Cerebellar nuclear complex (tissue), 1 donor: ENCODE results near the gene CLGN.
A peak's percentile ranks its signal among the peaks of the same experiment; 100 is the strongest.

ENCODE experiments used
- DNase-seq, 2 experiments: peaks; one replicate each; lab custom pipeline; 2025; lab: John Stamatoyannopoulos, UW

The CLGN gene

DNA sequence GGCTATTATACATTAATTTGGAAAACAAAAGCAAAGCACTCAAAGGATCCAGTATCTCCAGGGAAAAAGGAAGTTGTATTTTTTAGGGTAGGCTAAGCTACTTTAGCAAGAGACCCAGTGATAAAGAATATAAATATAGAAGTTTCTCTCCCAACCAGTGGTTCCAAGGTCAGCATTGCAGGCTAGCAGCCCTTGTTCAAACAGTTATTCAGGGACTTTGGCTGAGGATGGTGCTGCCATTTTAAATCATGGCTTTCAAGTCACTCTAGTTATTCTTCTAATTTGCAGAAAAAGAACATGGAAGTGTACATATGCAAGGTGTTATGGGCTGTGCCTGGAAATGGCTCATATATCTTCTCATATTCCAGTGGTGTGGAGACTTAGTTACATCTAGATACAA, 44.7 kb downstream of the CLGN start:
- DNase-seq: no peak

DNA sequence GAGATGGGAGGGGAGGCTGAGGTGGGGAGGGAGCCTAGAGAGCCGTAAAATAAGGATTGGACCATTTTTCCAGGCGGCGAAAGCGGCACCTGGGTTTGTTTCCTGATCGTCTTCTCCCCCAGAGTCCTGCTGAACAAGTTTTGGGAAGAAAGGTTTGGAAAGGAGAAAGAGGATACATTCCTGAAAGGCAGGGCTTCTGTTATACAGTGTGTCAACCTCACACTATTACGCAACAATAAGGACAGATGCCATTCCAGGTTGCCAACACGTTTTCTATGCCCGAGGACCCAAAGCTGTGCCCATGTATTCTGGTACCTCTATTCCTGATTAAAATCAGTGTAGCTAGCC, 53.3 kb downstream of the CLGN start:
- no peak for DNase-seq

DNA sequence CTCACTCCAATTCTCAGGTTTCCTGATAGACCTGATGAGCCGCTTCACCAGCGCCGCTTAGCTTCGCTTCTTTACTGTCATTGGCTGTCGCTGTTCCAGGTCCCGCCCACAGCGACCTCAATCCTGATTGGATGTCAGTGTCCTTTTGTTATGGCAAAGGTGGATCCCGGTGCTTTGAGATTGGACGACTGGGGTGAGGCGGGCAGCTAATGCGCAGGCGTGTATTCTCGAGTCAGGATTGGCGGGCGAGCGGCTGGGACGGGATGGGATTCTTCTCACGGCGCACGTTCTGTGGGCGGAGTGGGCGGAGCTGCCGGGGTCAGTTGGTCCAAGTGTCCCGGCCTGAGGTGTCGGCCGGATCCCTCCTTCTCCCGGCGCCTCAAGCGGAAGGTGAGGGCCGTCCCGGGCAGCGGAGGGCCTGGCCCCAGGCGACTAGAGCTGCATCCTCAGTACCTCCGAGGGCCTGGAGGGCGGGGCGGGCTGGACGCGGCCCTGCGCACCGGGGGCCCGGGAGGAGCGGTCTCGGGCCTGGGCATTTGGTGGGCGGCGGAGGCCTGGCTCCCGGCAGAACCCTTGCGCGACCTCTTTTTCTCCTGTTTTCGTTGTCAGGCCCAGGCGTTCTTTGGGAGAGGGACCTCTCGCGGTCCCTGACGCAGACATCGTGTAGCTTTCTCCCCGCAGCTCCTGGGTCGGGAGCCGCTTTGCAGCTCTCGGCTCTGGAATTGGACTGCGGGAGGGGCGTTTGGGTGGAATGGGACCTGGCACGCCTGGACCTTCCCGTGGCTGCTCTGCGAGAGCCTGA, 53.9 kb downstream of the CLGN start, which contains the start of gene SCOC:
Gene SCOC, plus strand, starts transcription at position 319 of the 802 bp plus-strand sequence. CDS start 5,525 bp downstream, outside the sequence.
- DNase-seq: peak; percentile 94 to 99

DNA sequence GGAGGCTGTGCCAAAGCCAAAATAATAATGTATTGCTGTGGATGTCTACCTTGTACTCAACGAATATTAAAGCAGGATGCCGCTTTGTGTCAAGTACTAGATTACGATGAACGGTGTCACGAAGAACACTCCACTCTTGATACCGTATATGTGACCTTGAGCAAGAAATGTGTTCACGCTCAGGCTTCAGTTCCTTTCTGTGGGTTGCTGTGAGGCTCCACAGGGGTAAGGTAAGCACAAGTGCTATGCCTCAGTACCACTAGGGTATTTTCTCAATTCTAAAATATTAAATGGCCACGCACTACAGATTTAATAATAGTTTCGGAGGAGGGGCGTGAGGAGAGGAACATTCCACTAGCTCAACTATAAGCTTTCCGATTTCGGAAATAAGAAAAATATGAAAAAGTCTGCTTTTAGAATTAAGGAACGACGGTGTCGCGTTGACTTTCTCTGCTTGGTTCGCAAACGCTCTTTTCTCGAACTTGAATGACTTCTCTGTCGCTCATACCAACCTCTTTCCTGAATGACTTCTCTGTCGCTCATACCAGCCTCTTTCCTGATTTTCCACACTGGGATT, 54.6 kb downstream of the CLGN start:
- DNase-seq: no peak

DNA sequence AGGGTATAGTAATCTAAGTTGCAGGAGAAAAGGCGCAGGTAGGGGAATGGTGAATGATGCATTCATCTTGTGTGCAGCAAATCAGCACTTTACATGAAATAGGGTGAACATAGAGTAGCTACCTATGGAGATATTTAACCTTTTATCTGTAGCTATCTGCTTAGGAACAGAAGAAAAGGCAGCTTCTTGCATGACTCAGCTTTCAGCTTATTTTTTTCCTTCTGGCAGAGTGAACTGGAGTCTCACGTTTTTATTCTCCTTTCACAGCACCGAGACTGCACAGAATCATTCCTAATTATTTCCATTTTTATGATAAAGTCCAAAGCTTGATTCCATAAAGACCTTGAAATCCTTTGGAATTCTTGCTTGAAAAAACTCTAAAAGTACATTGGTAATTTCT, 58.8 kb downstream of the CLGN start:
- no peak for DNase-seq

DNA sequence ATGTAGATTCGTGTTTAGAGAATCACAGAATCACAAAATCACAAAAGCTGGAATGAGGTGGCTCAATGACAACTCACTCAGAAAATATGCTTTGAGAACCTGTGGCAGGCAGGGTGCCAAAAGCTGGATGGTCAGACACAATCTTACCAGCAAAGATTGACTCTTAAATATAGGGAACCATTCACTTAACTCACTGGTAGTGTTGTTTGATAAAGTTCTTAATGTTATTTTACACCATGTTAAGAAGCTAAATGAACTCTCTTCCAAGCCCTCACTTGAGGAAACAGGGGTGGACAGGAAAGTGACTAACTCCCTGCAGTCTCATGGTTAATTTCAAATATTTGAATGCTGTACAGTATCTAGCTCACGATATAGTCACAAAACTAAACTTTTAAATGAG, 59.7 kb downstream of the CLGN start:
- DNase-seq: no peak

DNA sequence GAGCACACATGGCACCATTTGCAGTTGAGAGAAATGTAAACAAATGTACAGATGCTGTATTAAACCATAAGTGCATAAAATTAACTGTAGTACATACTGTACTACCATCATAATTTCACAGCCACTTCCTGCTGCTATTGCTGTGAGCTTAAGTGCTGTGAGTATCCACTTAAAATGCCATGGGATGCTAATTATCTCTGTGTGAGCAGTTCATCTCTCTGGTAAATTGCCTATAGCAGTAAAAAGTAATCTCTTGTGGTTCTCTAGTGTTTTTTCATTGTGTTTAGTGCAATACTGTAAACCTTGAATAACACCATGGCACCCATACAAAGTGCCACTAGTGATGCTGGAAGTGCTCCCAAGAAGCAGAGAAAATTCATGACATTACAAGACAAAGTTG, 63.9 kb downstream of the CLGN start:
- no peak for DNase-seq

DNA sequence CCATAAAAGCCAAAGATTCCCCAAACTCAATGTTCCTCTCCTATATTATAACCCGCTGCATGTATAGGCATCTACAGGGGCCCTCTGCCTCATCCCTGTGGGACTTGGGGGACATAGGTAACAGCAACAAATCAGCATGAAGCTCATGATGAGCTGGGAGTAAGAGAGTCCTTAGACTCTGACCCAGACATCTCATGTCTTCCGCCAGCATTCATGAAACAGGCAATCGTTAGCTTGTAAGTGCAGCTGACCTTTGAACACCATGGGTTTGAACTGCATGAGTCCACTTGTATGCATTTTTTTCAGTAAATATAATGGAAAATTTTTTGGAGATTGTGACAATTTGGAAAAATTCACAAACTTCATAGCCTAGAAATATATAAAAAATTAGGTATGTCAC, 64.4 kb downstream of the CLGN start:
- DNase-seq: no peak

DNA sequence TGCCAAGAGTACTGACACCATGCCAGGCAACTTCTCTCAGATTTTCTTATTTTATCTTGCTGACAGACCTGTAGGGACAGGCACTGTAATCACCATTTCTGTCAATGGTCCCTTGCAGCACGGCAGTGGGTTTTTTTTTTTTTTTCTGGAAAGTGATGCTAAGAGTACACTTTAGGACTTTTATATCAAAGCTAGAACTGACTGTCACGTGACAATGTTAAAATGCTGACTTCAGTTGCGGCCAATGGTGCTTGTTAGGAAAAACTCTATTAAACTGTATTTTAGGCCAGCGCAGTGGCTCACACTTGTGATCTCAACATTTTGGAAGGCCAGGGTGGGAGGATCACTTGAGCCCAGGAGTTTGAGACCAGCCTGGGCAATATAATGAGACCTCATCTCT, 66.3 kb downstream of the CLGN start:
- DNase-seq: no peak

DNA sequence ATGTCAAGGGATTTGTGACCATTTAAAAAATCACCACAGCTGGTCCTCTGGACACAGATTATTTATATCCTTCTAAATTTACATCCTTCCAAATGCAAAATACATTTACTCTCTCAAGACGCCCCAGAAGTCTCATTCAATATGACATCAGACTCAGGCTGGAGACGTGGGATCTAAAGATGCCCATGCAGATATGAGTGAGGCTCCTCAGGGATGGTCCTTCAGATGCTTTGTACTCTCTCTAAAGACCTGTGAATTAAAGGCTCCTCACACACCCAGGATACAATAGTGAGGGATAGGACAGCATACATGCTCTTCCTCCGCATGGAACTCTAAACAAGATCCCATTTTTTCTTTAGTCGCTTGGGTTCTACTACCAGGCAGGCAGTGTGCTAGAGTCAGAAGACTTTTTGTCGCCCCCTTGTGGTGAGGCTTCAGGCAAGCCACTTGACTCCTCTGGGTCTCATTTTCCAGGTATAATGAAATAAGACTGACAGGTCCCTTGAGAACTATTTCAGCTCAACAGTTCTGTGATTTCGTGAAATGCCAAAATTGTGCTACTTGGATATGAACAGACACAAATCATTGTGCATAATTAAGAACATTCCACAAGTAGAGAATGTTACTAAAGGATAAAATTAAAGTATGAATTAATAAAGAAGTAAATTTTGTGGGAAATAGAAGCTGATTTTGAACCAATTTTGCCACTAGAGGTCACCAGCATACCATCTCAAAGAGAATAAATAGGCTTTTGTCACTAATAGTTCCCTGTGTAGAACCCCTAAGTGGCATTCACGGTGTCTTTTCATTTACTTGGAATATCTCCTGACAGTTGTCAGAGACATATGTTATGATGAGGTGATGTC, 67.7 kb downstream of the CLGN start:
- DNase-seq: peak in 1 of 2 experiments; percentile 39

DNA sequence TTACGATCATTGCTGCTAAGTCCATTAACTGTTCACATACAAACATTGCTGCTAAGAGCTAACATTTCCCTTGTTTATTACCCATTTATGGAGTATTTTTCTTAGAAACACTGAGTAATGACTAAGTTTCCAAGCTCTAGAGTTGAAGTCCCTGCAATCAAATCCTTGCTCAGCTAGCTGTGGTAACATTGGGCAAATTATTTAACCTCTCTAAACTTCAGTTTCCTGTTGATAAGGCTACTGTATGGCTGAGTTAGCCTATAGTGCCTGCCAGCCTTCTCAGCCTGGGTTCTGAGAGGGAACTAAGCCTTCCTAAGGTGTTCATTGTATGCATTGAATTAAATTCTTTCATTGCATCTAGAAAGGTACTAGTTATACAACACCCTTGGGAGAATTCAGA, 69.2 kb downstream of the CLGN start:
- no peak for DNase-seq

DNA sequence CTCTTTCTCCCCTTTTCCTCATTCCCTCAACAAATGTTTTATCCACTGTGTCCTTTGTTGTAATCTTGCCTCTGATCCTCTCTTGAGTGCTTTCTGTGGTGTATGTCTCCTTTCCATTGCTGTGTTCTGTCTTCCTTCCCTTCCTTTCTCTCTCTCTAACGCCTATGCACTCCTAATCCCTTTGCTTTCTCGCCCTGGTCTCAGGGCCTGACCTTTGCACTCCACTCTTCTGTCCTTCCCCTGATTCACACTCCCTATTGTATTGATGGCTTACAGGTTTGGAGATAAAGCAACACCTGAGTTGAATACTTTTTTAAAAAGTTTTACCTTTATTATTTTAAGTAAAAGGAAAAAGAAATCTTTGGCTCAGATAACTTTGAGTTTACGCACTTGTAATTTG, 69.6 kb downstream of the CLGN start:
- no peak for DNase-seq

DNA sequence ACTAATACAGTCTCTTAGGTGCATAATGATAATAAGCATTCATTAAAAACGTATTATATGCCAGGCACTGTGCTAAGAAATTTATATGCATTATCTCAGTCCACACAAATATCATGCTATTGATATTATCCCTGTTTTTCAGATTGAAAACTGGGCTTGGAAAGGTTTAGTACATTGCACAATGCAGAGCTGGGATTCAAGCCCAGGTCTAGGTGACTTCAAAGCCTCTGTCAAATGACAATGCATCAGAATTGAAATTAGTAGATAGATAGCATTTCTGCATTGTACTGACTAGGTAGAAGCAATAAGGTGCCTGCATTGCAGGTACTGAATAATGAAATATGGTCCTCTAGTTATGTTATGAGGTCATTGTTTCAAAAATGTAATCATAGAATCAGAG, 72.2 kb downstream of the CLGN start:
- DNase-seq: no peak

DNA sequence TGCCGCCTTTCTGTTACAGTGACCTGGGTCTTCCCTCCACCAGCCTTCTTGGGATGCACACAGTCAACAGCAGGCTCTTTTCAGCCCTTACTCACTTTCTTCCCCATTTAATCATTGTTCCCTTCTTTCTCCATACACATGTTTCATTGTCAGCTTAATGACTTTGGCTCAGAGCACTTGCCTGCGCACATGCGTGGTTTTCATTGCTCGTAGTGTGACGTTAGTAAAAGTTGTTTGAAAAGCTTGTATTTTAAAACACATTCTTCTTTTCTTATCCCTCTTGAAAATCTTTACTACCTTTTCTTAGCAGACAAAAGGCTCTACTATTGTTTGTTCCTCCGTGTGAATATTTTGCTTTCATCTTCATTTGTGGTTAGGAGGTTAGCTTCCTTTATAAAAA, 73.7 kb downstream of the CLGN start:
- DNase-seq: no peak

DNA sequence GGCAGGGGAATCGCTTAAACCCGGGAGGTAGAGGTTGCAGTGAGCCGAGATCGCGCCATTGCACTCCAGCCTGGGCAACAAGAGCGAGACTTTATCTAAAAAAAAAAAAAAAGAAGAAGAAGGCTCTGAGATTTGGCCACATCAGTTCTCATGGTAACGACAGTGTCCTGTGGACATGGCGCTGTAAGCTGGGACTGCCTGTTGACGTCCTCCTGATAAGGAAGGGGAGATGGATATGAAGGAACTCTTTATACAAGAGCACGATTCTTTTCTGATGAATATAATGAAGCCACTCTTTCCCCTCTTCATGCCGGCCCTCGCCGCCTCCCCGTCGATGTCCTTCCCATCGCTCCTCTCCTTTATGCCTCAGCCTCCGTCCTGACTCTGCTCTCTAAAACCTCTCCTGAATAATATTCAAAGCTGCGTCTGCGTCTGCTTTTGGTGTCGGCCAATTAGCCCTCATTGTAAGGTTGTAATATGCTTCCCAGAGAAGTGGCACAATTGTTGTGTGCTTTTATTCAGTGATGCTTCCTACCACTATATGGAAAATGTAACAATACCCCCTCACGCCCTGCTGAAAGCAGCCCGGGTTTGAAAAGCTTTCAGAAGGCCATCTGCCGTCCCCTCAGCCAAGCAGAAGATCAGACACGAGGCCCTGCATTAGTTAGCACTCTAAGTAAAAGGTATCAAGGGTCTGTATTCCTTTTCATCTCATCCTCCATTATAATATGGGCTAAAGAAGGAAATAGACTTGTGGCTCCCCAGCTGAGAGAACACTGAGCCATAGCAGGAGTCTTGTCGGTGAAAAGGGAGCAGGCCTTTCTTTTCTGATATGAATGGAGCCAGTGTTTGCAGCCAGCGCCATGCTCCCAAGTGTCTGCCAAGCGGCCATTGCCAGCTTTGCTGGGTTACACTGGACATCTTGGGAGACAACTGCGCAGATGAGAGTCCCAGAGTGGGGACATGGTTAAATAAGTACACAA, 76.1 kb downstream of the CLGN start:
- no peak for DNase-seq

DNA sequence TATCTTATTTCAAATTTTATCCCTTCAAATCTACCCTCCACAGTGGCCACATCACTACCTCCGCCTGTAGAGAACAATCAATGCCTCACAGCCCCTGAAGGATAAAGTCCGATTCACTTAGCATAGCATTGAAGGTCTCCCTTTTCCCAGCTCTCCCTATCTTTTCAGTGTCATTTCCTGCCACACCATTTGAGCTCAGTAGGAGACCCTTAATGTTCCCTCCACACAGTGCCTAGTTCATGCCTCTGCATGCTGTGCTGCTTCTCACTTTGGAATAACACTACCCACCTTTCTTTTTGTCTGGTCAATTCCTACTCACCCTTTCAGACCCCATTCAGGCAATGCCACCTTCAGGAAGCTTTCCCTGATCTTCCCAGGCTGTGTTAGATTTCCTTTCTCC, 77.6 kb downstream of the CLGN start:
- no peak for DNase-seq

DNA sequence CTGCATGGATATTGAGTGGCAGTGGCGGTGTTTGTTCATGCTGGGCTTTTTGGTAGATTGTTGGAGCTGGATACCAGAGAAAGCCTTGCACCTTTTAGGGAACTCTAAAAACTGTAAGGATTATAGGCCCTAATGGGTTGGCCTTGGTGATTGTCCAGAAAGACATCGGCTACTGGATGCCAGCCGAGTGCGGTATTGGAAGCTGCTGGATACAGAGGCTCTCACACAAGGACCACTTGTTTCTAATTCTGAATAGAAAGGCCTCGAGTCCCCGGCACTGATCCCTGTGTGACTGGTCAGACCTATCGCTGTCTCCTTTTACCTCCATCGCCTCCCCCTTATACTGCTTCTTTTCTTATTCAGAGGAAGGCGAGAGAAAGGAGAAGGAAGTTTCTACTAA, 81.3 kb downstream of the CLGN start:
- no peak for DNase-seq

DNA sequence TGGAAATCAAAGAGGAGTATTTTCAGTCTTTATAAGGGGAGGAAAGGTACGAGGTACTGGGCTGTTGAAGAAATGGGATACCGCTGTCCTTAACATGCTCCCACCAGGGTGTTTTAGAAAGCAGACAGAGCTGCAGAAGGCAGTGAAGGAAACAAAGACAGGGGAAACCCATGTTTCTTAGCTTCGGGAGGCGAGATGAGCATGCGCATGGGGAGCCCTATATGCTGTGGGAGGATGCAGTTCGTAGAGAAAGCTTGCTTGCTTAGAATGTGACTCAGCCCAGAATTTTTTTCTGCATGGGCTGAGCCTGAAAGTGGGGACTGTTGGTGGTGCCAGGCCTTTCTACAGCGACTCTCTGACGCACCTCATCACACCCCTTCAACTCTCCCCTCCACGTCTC, 82.8 kb downstream of the CLGN start:
- DNase-seq: no peak

DNA sequence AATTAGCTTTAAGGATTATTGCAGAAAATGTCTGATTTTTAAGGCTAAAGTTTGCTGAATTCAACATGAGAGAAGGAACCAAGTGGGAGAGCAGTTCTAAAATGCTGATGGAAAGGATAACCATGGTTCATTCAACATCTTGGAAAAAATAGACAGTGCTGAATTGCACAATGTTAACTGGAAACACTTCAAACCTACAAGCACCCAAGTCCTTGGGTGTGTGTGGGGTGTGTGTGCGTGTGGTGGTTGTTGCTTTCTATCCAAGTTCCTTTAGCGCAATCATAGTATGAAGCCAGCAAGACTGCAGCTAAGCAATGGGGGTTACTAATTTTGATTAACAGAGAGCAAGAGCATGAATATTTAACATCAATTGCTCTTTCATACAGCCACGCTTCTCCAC, 83.3 kb downstream of the CLGN start:
- DNase-seq: no peak

DNA sequence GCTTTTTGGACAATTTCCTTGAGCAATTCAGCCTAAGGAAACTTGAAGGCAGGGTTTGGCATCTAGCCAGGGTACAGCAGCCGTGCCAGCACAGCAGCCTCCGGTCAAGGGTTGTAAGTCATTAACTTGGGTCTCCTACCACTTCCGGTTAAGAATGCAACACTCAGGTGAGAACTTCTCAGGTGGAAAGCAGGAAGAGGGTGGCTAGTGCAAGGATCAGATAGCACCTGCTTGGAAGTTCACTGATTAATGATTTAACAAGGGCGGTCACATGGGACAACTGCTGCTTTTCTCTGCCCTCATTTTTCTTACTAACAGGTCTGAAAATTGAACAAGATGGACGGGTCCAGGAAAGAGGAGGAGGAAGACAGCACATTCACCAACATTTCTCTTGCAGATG, 84.1 kb downstream of the CLGN start:
- no peak for DNase-seq

DNA sequence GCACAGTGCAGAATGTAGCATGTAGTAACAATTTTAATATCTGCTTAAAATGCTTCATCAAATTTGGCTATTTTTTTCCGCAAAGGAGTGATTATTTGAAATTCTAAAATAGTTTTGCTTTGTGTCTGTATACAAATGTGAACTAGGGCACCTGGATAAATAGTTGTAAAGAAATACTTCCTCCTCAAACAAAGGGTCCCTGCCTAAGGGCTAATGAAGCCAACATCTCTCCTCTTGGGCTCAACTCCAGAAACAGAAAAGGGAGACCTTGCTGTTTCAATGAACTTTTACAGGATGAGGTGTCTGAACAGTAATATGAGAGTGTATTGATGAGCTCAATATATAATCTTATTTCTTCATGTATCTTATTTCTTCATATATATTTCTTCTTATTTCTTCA, 84.8 kb downstream of the CLGN start:
- no peak for DNase-seq
